GM21515 (cell line): ENCODE data around the gene RHEX.

Source experiments
- ATAC-seq: cut with Tn5 transposase; IDR thresholded peaks from one replicate; pipeline ENCODE4 v1.9.1; 2021; ENCODE audit not compliant: unreplicated experiment

Gene RHEX

GRCh38 chr1:206116191-206116872 is 63.4 kb downstream of the RHEX start:
- ATAC-seq: no peak

GRCh38 chr1:206116873-206117150 is 63.8 kb downstream of the RHEX start:
- ATAC-seq: no peak

- ATAC-seq: no peak
Measured at GRCh38 chr1:206117151-206117948, 64.4 kb downstream of the RHEX start, which contains the start of gene AVPR1B. AVPR1B (minus strand) TSS chr1:206117388; CDS start chr1:206116890, 498 bp downstream.

- no peak for ATAC-seq
Measured at GRCh38 chr1:206120406-206120805, 67.4 kb downstream of the RHEX start.

GRCh38 chr1:206121269-206121668 is 68.3 kb downstream of the RHEX start:
- no peak for ATAC-seq

GRCh38 chr1:206122686-206123085 is 69.7 kb downstream of the RHEX start:
- ATAC-seq: no peak

GRCh38 chr1:206125346-206125745 is 72.4 kb downstream of the RHEX start:
- no peak for ATAC-seq

GRCh38 chr1:206127336-206127735 is 74.4 kb downstream of the RHEX start:
- no peak for ATAC-seq

GRCh38 chr1:206128196-206128595 is 75.2 kb downstream of the RHEX start:
- no peak for ATAC-seq

- no peak for ATAC-seq
Measured at GRCh38 chr1:206131037-206131436, 78.1 kb downstream of the RHEX start.

- no peak for ATAC-seq
Measured at GRCh38 chr1:206133751-206134415, 80.9 kb downstream of the RHEX start.

- no peak for ATAC-seq
Measured at GRCh38 chr1:206135248-206135647, 82.3 kb downstream of the RHEX start.

GRCh38 chr1:206136241-206136640 is 83.3 kb downstream of the RHEX start:
- ATAC-seq: no peak

GRCh38 chr1:206142011-206142410 is 89.0 kb downstream of the RHEX start:
- ATAC-seq: no peak

- no peak for ATAC-seq
Measured at GRCh38 chr1:206142770-206143169, 89.8 kb downstream of the RHEX start.

- no peak for ATAC-seq
Measured at GRCh38 chr1:206143537-206144172, 90.7 kb downstream of the RHEX start.

GRCh38 chr1:206144605-206145004 is 91.6 kb downstream of the RHEX start:
- no peak for ATAC-seq

GRCh38 chr1:206145771-206146290 is 92.9 kb downstream of the RHEX start:
- no peak for ATAC-seq
